Measurements from ENCODE around the gene DBI. TPM values are rescaled to one million over a fixed set of nuclear protein-coding genes. Genes with fewer than 3 reads are reported as not detected.

The DBI gene
- polyA plus RNA-seq, 3 donors, result 126 to 436 (median 398) TPM

DNA sequence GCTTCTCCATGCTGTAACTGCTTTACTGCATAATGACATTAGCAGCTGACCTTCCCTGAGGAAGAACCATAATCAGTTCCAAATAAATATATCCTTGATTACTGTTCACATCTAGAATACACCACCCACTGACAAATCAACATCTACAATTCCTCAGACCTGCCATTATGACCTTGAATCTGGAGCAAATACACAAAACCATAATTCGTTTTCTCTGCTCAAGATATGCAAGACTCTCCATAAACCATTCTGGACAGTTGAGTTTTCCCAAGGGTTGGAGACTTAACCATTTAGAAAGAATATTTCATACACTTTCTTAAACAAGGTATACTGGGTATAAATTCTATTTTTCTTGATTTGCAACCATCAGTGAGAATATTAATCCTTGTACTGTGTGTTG, 11.9 kb upstream of the DBI start:
- H3K4me1 ChIP-seq (ENCODE audit: control insufficient read depth in 1 of 2, insufficient read depth in 2 of 2, low read length in 2 of 2), result peaks cover 6 to 15% of the 10 kb centered on the region in 2 donors
- H3K9ac ChIP-seq (ENCODE audit: insufficient read depth, low read length, poor library complexity, severe bottlenecking), result no peak overlapping the region
- no peaks in the 10 kb centered on the region for H3K27me3 ChIP-seq (ENCODE audit: control insufficient read depth in 2 of 2, insufficient read depth in 2 of 2, low read length in 2 of 2)
- TF ChIP-seq, protein P1, sequence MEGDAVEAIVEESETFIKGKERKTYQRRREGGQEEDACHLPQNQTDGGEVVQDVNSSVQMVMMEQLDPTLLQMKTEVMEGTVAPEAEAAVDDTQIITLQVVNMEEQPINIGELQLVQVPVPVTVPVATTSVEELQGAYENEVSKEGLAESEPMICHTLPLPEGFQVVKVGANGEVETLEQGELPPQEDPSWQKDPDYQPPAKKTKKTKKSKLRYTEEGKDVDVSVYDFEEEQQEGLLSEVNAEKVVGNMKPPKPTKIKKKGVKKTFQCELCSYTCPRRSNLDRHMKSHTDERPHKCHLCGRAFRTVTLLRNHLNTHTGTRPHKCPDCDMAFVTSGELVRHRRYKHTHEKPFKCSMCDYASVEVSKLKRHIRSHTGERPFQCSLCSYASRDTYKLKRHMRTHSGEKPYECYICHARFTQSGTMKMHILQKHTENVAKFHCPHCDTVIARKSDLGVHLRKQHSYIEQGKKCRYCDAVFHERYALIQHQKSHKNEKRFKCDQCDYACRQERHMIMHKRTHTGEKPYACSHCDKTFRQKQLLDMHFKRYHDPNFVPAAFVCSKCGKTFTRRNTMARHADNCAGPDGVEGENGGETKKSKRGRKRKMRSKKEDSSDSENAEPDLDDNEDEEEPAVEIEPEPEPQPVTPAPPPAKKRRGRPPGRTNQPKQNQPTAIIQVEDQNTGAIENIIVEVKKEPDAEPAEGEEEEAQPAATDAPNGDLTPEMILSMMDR (IDR thresholded peaks at IDR 0.05), result no peak
- WGBS (ENCODE audit: insufficient coverage), result no CpG with 5 or more reads among the region's 1 CpG
- Mint-ChIP-seq H3K27ac (no peak overlapping the region), H3K4me1 (peaks cover 18% of the 10 kb centered on the region), H3K4me3 (no peak overlapping the region), H3K36me3 (peaks cover 0 to 4% of the 10 kb centered on the region in 2 donors), H3K9me3 (no peaks in the 10 kb centered on the region), H3K27me3 (ENCODE audit: low read depth in 3 of 3) (peaks cover 0 to 3% (median 0%) of the 10 kb centered on the region in 3 donors)
- no peak overlapping the region for H3K4me3 ChIP-seq (replicated peaks in 1 of 3; ENCODE audit: low read depth in 2 of 3, low read length in 3 of 3)
- intact Hi-C loops (cut with micrococcal nuclease), result no loop called here
- no peaks in the 10 kb centered on the region for H4K20me1 ChIP-seq (ENCODE audit: insufficient read depth, low read length)
- H3K36me3 ChIP-seq (replicated peaks in 1 of 2; ENCODE audit: control insufficient read depth in 1 of 2, insufficient read depth in 2 of 2, low read length in 2 of 2), result no peaks in the 10 kb centered on the region
- no peak overlapping the region for H3K4me2 ChIP-seq (replicated peaks; ENCODE audit: extremely low read depth, low read length, poor library complexity, severe bottlenecking)
- no peak overlapping the region for H2AFZ ChIP-seq (ENCODE audit: insufficient read depth, low read depth, low read length, poor library complexity, severe bottlenecking)
- H3K27ac ChIP-seq (ENCODE audit: low read depth in 1 of 2, low read length in 2 of 2), result no peak overlapping the region
- H3K9me3 ChIP-seq (replicated peaks in 1 of 2; ENCODE audit: control insufficient read depth in 1 of 2, insufficient read depth in 1 of 2, low read length in 2 of 2), result no peaks in the 10 kb centered on the region
- peaks cover 7% of the 10 kb centered on the region for H3K79me2 ChIP-seq (ENCODE audit: insufficient read depth, low read length)
- no peak for DNase-seq

DNA sequence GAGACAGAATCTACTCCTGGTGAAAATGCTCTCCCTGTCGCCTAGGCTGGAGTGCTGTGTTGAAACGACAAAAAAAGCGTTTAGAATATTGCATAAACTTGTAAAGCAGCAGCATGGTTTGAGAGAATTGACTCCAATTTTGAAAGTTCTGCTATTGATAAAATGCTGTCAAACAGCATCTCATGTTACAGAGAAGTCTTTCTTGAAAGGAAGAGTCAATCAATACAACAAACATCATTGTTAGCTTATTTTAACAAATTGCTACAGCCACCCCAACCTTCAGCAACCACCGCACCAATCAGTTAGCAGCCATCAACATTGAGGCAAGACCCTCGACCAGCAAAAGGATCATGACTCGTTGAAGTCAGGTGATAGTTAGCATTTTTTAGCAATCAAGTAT, 7.0 kb upstream of the DBI start:
- H3K36me3 Mint-ChIP-seq, result peaks cover 0 to 2% of the 10 kb centered on the region in 2 donors
- H3K4me2 ChIP-seq (replicated peaks; ENCODE audit: extremely low read depth, low read length, poor library complexity, severe bottlenecking), result no peak overlapping the region
- peaks cover 7 to 21% of the 10 kb centered on the region in 2 donors for H3K4me1 ChIP-seq (ENCODE audit: control insufficient read depth in 1 of 2, insufficient read depth in 2 of 2, low read length in 2 of 2)
- no peak overlapping the region for H3K27ac ChIP-seq (ENCODE audit: low read depth in 1 of 2, low read length in 2 of 2)
- H3K9ac ChIP-seq (ENCODE audit: insufficient read depth, low read length, poor library complexity, severe bottlenecking), result no peak overlapping the region
- H3K9me3 Mint-ChIP-seq, result no peaks in the 10 kb centered on the region
- no peaks in the 10 kb centered on the region for H3K36me3 ChIP-seq (replicated peaks in 1 of 2; ENCODE audit: control insufficient read depth in 1 of 2, insufficient read depth in 2 of 2, low read length in 2 of 2)
- TF ChIP-seq, protein P1 (IDR thresholded peaks at IDR 0.05), result no peak
- no peak overlapping the region for H3K27ac Mint-ChIP-seq
- H3K9me3 ChIP-seq (replicated peaks in 1 of 2; ENCODE audit: control insufficient read depth in 1 of 2, insufficient read depth in 1 of 2, low read length in 2 of 2), result no peaks in the 10 kb centered on the region
- H3K27me3 ChIP-seq (ENCODE audit: control insufficient read depth in 2 of 2, insufficient read depth in 2 of 2, low read length in 2 of 2), result no peaks in the 10 kb centered on the region
- no peaks in the 10 kb centered on the region for H4K20me1 ChIP-seq (ENCODE audit: insufficient read depth, low read length)
- no peak overlapping the region for H3K4me3 Mint-ChIP-seq
- peaks cover 0 to 3% (median 0%) of the 10 kb centered on the region in 3 donors for H3K27me3 Mint-ChIP-seq (ENCODE audit: low read depth in 3 of 3)
- no CpG with 5 or more reads among the region's 6 CpGs for WGBS (ENCODE audit: insufficient coverage)
- no peak for DNase-seq
- intact Hi-C loops (cut with micrococcal nuclease), result loop anchor here in 1 of 2 donors (10.0 kb wide), 1 partner anchor 385 kb away; no protein-coding TSS in a partner anchor
- H2AFZ ChIP-seq (ENCODE audit: insufficient read depth, low read depth, low read length, poor library complexity, severe bottlenecking), result no peak overlapping the region
- H3K79me2 ChIP-seq (ENCODE audit: insufficient read depth, low read length), result peaks cover 11% of the 10 kb centered on the region
- H3K4me1 Mint-ChIP-seq, result peaks cover 26% of the 10 kb centered on the region
- no peak overlapping the region for H3K4me3 ChIP-seq (replicated peaks in 1 of 3; ENCODE audit: low read depth in 2 of 3, low read length in 3 of 3)
